Ovary (tissue), 9 donors: Measurements from ENCODE around the gene PCBP3. TPM values are rescaled to one million over a fixed set of nuclear protein-coding genes. Genes with fewer than 3 reads are reported as not detected.
A peak's percentile ranks its signal among the peaks of the same experiment; 100 is the strongest.
"Not testable (repeated sequence)": the region's sequence is repeated elsewhere in the genome, so short reads cannot be mapped to it uniquely, and the experiment has no call there.

Source experiments
- DNase-seq, 5 donors: peaks; one replicate each; pipeline ENCODE4 v3.0.0-alpha.2; 2019 to 2020
- H3K27ac ChIP-seq, 2 donors: fragments of 200-600 bp; one replicate each; pipeline versions ENCODE4 v1.5.1 to v1.8.0; 2019 to 2022
- H3K27me3 ChIP-seq: fragments of 200-600 bp; one replicate; pipeline ENCODE4 v1.8.0; 2022
- H3K36me3 ChIP-seq: fragments of 200-600 bp; sonication (generic); one replicate; pipeline ENCODE4 v1.5.1; 2019
- H3K4me1 ChIP-seq: one replicate; pipeline ENCODE4 v1.8.1; 2013; ENCODE audit warnings: mild to moderate bottlenecking, moderate library complexity; ENCODE audit not compliant: insufficient read depth
- H3K4me3 ChIP-seq: fragments of 200-600 bp; sonication (generic); one replicate; pipeline ENCODE4 v1.5.1; 2017
- H3K9me3 ChIP-seq, 2 donors: fragments of 200-600 bp in 1 of 2; sonication (generic) in 1 of 2; one replicate each; pipeline versions ENCODE4 v1.5.1 to v1.8.1; 2013 to 2019; ENCODE audit warnings: mild to moderate bottlenecking in 1 of 2, moderate library complexity in 1 of 2
- CTCF ChIP-seq, 3 donors: fragments of 450-650 bp in 2 of 3; fragments of 200-600 bp in 1 of 3; IDR thresholded peaks; one replicate each; pipeline versions ENCODE4 v1.5.1 to v1.8.0; 2016 to 2022; ENCODE audit warnings: antibody characterized with exemption in 3 of 3, mild to moderate bottlenecking in 1 of 3
- EP300 ChIP-seq: sonication (generic); formaldehyde crosslinking; IDR thresholded peaks from one replicate; pipeline ENCODE4 v1.6.1; 2017; ENCODE audit warnings: antibody characterized with exemption
- POLR2A ChIP-seq: fragments of 450-650 bp; IDR thresholded peaks from one replicate; pipeline ENCODE4 v1.6.1; 2017; ENCODE audit warnings: antibody characterized with exemption, mild to moderate bottlenecking, moderate library complexity
- WGBS, 3 donors: extraction: QIAGEN DNeasy Blood & Tissue Kit in 1 of 3; methylation state at CpG; one replicate each; pipeline versions ENCODE4 v1.1.5 to v1.1.7; 2013 to 2017; 5-methylcytosine and 5-hydroxymethylcytosine counted together
- intact Hi-C, 4 donors: fragments of 100-400 bp; cut with DNase I; formaldehyde crosslinking; loops; one replicate each; pipeline versions ENCODE4 v1.11.0 to v1.15.1; 2022 to 2023
- polyA plus RNA-seq, 2 donors: library from polyadenylated mRNA; stranded (reverse); fragments of 200-250 nt in 1 of 2; fragments of 350-450 nt in 1 of 2; fragmentation: Illumina TruSeq in 1 of 2; extraction: RNeasy Lipid Tissue Mini Kit (QIAGEN cat#74804) in 1 of 2; gene quantifications; one replicate each; pipeline ENCODE4 v1.2.3, GENCODE V29; 2013 to 2014
- total RNA-seq, 7 donors: library from RNA; depleted of rRNA in 2 of 7; stranded (reverse); fragments of >200 nt in 2 of 7; fragmentation: NEBNext Ultra II Directional in 3 of 7; extraction: Animal tissue kit (Norgen Biotek cat#: 25700) in 3 of 7; gene quantifications; one replicate each; pipeline versions ENCODE4 v1.1.0 to v1.2.4, GENCODE V29; 2016 to 2023
- donor health status: DM: no; HTN: no; CAD: no; lungs with moderate emphysema.
- donor health status: DM: no; HTN: no; CAD: no.
- donor health status: Bipolar disorder and iron deficiency.
- donor health status: DM: yes; HTN: yes; CAD: no.
- donor health status: DM: no; HTN: no; CAD: no.
- donor health status: DM: yes; HTN: yes; CAD: no.

PCBP3 gene
- total and polyA plus RNA-seq, 9 donors: 2.4 to 10.1 (median 5.4) TPM

- WGBS, 3 donors: 68 to 72% (median 72%) methylated on average over 18 to 19 of the region's 19 CpGs
- no peak for TF ChIP-seq CTCF (IDR thresholded peaks at IDR 0.05)
- no peak for TF ChIP-seq EP300
- TF ChIP-seq POLR2A: no peak
- no peaks in the 10 kb centered on the region for H3K27me3 ChIP-seq
Measured at GRCh38 chr21:45622416-45623097, 21.0 kb upstream of the PCBP3 start.

GRCh38 chr21:45623436-45623835, 20.1 kb upstream of the PCBP3 start:
- no peak for TF ChIP-seq EP300
- no peak for TF ChIP-seq POLR2A
- TF ChIP-seq CTCF (IDR thresholded peaks at IDR 0.05): no peak

More at GRCh38 chr21:45622416-45623097, 21.0 kb upstream of the PCBP3 start:
- H3K4me1 ChIP-seq: no peaks in the 10 kb centered on the region
- H3K9me3 ChIP-seq: peaks cover 0 to 6% of the 10 kb centered on the region in 2 donors
- no peaks in the 10 kb centered on the region for H3K36me3 ChIP-seq
- intact Hi-C loops: no loop called here
- DNase-seq: peak in 1 of 5 donors; percentile 5
- no peak overlapping the region for H3K4me3 ChIP-seq
- no peak overlapping the region for H3K27ac ChIP-seq

GRCh38 chr21:45626127-45626526, 17.4 kb upstream of the PCBP3 start:
- H3K27me3 ChIP-seq, H3K36me3 ChIP-seq, H3K4me1 ChIP-seq, intact Hi-C loops, H3K9me3 ChIP-seq, H3K27ac ChIP-seq, H3K4me3 ChIP-seq, DNase-seq: not testable (repeated sequence)
- WGBS, 3 donors: 63 to 75% (median 70%) methylated on average over 2 of the region's 2 CpGs

More at GRCh38 chr21:45623436-45623835, 20.1 kb upstream of the PCBP3 start:
- Histone ChIP-seq H3K27ac (no peak overlapping the region), H3K4me1 (no peaks in the 10 kb centered on the region), H3K27me3 (no peaks in the 10 kb centered on the region), H3K9me3 (peaks cover 0 to 6% of the 10 kb centered on the region in 2 donors), H3K36me3 (no peaks in the 10 kb centered on the region), H3K4me3 (no peak overlapping the region)
- DNase-seq: no peak
- WGBS, 3 donors: 71 to 80% (median 73%) methylated on average over 7 of the region's 7 CpGs
- intact Hi-C loops: no loop called here

GRCh38 chr21:45629046-45629981, 14.2 kb upstream of the PCBP3 start:
- DNase-seq: no peak

More at GRCh38 chr21:45629046-45629981, 14.2 kb upstream of the PCBP3 start:
- H3K36me3 ChIP-seq: no peaks in the 10 kb centered on the region
- no peak overlapping the region for H3K4me3 ChIP-seq
- intact Hi-C loops: no loop called here
- no peaks in the 10 kb centered on the region for H3K4me1 ChIP-seq
- 80 to 85% (median 83%) methylated on average over 31 of the region's 31 CpGs for WGBS, 3 donors
- no peak for TF ChIP-seq EP300
- no peak for TF ChIP-seq POLR2A
- no peak for TF ChIP-seq CTCF (IDR thresholded peaks at IDR 0.05)
- no peaks in the 10 kb centered on the region for H3K27me3 ChIP-seq
- no peak overlapping the region for H3K27ac ChIP-seq
- no peaks in the 10 kb centered on the region for H3K9me3 ChIP-seq
